ENCODE results near the gene SLCO3A1. TPM values are rescaled to one million over a fixed set of nuclear protein-coding genes. Genes with fewer than 3 reads are reported as not detected.

The SLCO3A1 gene
- total RNA-seq, 1 donor from 2014 or later = 42.5 TPM

- intact Hi-C loops (cut with DNase I) = no loop called here
- H3K4me1 ChIP-seq = peaks cover 26% of the 10 kb centered on the region
- H3K9me3 ChIP-seq = no peaks in the 10 kb centered on the region
- H3K36me3 ChIP-seq = no peaks in the 10 kb centered on the region
- no peak for DNase-seq
- no peaks in the 10 kb centered on the region for H3K27me3 ChIP-seq (ENCODE audit: low read depth)
- TF ChIP-seq, protein P1, sequence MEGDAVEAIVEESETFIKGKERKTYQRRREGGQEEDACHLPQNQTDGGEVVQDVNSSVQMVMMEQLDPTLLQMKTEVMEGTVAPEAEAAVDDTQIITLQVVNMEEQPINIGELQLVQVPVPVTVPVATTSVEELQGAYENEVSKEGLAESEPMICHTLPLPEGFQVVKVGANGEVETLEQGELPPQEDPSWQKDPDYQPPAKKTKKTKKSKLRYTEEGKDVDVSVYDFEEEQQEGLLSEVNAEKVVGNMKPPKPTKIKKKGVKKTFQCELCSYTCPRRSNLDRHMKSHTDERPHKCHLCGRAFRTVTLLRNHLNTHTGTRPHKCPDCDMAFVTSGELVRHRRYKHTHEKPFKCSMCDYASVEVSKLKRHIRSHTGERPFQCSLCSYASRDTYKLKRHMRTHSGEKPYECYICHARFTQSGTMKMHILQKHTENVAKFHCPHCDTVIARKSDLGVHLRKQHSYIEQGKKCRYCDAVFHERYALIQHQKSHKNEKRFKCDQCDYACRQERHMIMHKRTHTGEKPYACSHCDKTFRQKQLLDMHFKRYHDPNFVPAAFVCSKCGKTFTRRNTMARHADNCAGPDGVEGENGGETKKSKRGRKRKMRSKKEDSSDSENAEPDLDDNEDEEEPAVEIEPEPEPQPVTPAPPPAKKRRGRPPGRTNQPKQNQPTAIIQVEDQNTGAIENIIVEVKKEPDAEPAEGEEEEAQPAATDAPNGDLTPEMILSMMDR (IDR thresholded peaks at IDR 0.05) = no peak
- H3K27ac ChIP-seq = no peak overlapping the region
- ATAC-seq = no peak
- no peak overlapping the region for H3K4me3 ChIP-seq
These were observed 41.5 kb downstream of the SLCO3A1 start for GRCh38 chr15:91895051-91895450.

- DNase-seq (no peak), ATAC-seq (no peak)
- Histone ChIP-seq H3K27me3 (ENCODE audit: low read depth) (no peaks in the 10 kb centered on the region), H3K27ac (no peak overlapping the region), H3K4me1 (peaks cover 26% of the 10 kb centered on the region), H3K4me3 (no peak overlapping the region), H3K36me3 (no peaks in the 10 kb centered on the region), H3K9me3 (peaks cover 2% of the 10 kb centered on the region)
- TF ChIP-seq, protein P1 (IDR thresholded peaks at IDR 0.05) = no peak
- intact Hi-C loops (cut with DNase I) = no loop called here
These were observed 43.0 kb downstream of the SLCO3A1 start for GRCh38 chr15:91896341-91897055.

DNA sequence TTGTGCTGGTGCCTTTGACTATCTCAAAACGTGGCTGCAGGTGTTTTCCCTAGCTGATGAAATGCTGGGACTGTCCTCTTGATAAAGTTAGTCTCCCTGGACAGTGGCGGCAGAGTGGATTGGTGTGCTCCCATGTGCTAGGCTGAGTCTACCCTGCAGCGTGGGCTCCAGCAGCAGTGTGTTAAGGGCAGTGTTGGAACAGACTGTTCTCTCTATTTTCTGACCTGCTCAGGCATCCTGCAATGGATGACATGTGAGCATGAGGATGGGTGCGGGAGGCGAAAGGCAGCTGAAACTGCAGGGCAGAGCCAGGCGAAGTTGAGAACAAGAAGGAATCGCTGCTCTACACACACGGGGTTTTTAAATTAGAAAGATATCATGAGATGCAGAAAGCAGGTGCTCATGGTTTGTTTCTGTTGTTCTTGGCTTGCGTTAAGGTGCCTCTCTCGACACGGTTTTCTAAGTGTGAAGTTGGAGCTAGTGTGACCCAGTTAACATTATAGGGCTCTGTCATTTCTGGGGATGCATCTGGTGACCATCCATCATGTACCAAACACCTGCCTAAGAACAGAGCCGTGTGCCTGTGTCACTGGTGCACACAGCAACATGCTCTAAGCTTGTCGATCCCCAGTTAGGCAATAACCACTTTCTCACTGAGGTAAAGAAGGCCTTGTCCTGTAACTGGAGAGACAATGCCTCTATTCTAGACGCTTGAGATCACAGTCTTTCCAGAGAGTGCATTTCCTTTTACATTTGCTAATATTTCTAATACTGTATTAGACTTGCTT lies 44.3 kb downstream of the SLCO3A1 start:
- Histone ChIP-seq H3K36me3 (no peaks in the 10 kb centered on the region), H3K4me3 (no peak overlapping the region), H3K9me3 (peaks cover 14% of the 10 kb centered on the region), H3K4me1 (peaks cover 21% of the 10 kb centered on the region), H3K27me3 (ENCODE audit: low read depth) (no peaks in the 10 kb centered on the region), H3K27ac (no peak overlapping the region)
- TF ChIP-seq, protein P1 (IDR thresholded peaks at IDR 0.05) = no peak
- ATAC-seq (no peak), DNase-seq (no peak)
- intact Hi-C loops (cut with DNase I) = no loop called here

DNA sequence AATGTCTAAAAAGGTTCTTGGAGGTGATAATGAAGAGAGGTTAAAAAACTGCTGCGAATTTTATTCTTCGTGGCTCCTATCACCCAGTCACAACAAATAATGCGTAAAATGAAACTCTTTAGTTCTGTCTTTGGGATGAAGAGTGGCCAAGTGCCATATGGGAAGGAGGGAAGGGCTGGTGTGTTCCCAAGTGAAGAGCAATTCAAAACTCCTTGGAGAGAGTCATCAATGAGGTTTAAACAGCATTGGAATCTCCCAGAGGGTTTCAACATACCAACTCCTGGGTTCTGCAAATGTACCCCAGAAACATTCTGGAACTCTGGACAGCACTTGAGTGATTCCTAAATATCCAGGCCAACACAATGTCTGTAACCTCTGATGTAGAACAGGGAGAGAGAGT lies 45.3 kb downstream of the SLCO3A1 start:
- peaks cover 14% of the 10 kb centered on the region for H3K9me3 ChIP-seq
- ATAC-seq (peak; percentile 47 to 72), DNase-seq (no peak)

GRCh38 chr15:91904942-91905341 lies 51.4 kb downstream of the SLCO3A1 start:
- Histone ChIP-seq H3K27me3 (ENCODE audit: low read depth) (no peaks in the 10 kb centered on the region), H3K4me1 (no peaks in the 10 kb centered on the region), H3K27ac (no peak overlapping the region), H3K36me3 (no peaks in the 10 kb centered on the region), H3K4me3 (no peak overlapping the region), H3K9me3 (peaks cover 14% of the 10 kb centered on the region)
- intact Hi-C loops (cut with DNase I) = no loop called here
- no peak for ATAC-seq
- DNase-seq = no peak
- TF ChIP-seq, protein P1 (IDR thresholded peaks at IDR 0.05) = no peak

More for the DNA sequence above, 45.3 kb downstream of the SLCO3A1 start:
- Histone ChIP-seq H3K36me3 (no peaks in the 10 kb centered on the region), H3K4me3 (no peak overlapping the region), H3K27ac (no peak overlapping the region), H3K4me1 (peaks cover 21% of the 10 kb centered on the region), H3K27me3 (ENCODE audit: low read depth) (no peaks in the 10 kb centered on the region)
- intact Hi-C loops (cut with DNase I) = no loop called here
- TF ChIP-seq, protein P1 (IDR thresholded peaks at IDR 0.05) = no peak
